Memory B cell (primary cell): ENCODE data around the gene GAST.

ENCODE experiments used
- ATAC-seq: fragments of 150-1000 bp; cut with Tn5 transposase; 2 replicates; pipeline ENCODE4 v1.10.0; 2021; ENCODE audit warnings: low read depth, mild to moderate bottlenecking, moderate library complexity
- DNase-seq, 2 donors: peaks; one replicate each; pipeline ENCODE4 v3.0.0; 2022; ENCODE audit warnings: low spot score in 2 of 2
- H3K27ac Mint-ChIP-seq: one replicate; pipeline ENCODE4 v1.8.0; 2022; ENCODE audit warnings: mild to moderate bottlenecking, moderate library complexity, mixed read lengths
- H3K27me3 Mint-ChIP-seq: one replicate; pipeline ENCODE4 v1.8.0; 2022; ENCODE audit warnings: mixed read lengths
- H3K36me3 Mint-ChIP-seq: one replicate; pipeline ENCODE4 v1.8.0; 2022; ENCODE audit warnings: mild to moderate bottlenecking, mixed read lengths
- H3K4me1 Mint-ChIP-seq: one replicate; pipeline ENCODE4 v1.8.0; 2022; ENCODE audit warnings: mixed read lengths
- H3K4me3 Mint-ChIP-seq: one replicate; pipeline ENCODE4 v1.8.0; 2022; ENCODE audit warnings: mild to moderate bottlenecking, moderate library complexity, mixed read lengths
- H3K9me3 Mint-ChIP-seq: one replicate; pipeline ENCODE4 v1.8.0; 2022; ENCODE audit warnings: mixed read lengths

GAST gene

DNA sequence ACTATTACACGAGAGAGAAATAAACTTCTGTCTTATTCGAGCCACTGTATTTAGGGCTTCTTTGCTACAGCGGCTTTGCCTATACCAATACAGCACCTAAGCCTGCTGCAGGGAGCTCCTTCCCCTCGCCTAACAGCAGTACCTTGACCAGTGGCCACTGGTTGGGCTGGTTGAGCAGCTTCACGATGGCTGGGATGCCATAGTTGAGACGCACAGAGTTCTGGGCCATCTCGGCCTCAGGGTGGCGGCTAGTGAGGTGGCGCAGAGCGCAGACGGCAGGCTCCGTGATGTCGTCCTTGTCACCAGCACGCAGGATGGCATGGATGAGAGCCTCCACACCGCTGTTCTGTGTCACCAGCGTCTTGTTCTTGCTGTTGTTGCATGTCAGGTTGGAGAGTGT is 50.7 kb downstream of the GAST start:
- no peaks in the 10 kb centered on the region for H3K27me3 Mint-ChIP-seq
- no peaks in the 10 kb centered on the region for H3K9me3 Mint-ChIP-seq
- no peak overlapping the region for H3K4me3 Mint-ChIP-seq
- peaks cover 9% of the 10 kb centered on the region for H3K4me1 Mint-ChIP-seq
- ATAC-seq (no peak), DNase-seq (no peak)
- H3K36me3 Mint-ChIP-seq = peaks cover 12% of the 10 kb centered on the region
- H3K27ac Mint-ChIP-seq = no peak overlapping the region

DNA sequence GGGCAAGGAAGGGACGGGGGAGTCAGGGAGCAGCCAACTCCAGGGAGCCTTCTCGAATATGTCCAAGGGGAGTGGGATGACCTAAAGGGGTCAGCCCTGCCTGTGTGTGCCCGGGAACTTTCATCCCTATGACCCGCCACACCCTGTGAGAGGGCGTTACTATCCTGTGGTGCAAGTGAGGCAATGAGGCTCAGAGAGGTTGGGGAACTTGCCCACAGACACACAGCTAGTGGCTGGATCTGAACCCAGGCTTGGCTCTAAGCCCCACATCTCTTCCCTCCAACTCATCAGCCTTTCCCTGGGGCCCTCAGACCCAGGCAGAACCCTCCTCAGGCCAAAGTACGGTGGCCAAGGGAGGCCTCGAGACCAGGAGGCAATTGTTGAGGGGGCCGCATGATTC is 51.2 kb downstream of the GAST start:
- no peak overlapping the region for H3K4me3 Mint-ChIP-seq
- H3K36me3 Mint-ChIP-seq = peaks cover 10% of the 10 kb centered on the region
- no peak overlapping the region for H3K27ac Mint-ChIP-seq

More for the DNA sequence above, 51.2 kb downstream of the GAST start:
- peaks cover 9% of the 10 kb centered on the region for H3K4me1 Mint-ChIP-seq
- H3K9me3 Mint-ChIP-seq = no peaks in the 10 kb centered on the region
- no peak for DNase-seq
- ATAC-seq = no peak
- no peaks in the 10 kb centered on the region for H3K27me3 Mint-ChIP-seq
